GM21515 (cell line): Measurements from ENCODE around the gene LRRC31.

Experiments used
- ATAC-seq: cut with Tn5 transposase; IDR thresholded peaks from one replicate; pipeline ENCODE4 v1.9.1; 2021; ENCODE audit not compliant: unreplicated experiment

Gene LRRC31

DNA sequence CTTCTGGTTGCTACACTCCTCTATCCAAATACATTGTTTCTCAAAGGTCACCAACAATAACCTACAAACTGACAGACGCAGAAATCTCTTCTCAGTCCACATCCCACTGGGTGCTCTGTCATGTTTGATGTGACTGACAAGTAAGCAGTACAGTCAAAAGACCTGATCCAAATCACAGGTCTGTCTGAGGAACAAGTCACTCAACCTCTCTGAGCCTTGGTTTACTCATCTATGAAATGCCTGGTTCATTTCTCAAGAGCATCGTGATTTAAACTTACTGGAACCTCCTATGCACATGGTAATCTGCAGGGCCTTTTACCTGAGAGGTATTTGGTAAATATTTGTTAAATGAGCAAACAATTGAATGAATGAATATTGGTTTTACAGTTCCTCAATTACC is 5.5 kb downstream of the LRRC31 start:
- ATAC-seq = no peak

DNA sequence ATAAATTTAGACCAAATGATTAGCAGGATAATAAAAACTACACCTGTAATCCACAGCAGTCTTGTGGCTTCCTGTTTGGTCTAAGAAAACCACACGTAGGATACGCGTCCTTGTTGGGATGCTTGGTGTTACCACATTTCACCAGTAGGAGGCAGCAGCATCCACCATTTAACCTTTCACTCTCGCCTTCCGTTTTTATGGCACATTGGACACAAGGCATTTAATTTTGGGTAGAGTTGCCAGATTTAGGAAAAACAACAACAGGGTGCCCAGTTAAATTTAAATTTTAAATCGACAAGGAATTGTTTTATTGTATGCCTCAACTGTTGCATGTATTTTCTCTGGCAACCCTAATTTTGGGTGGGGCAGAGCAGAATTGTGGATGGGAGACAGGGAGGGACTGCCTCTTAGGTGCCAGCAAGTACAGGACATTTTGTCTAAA is 6.3 kb downstream of the LRRC31 start:
- peak; percentile 75 for ATAC-seq

DNA sequence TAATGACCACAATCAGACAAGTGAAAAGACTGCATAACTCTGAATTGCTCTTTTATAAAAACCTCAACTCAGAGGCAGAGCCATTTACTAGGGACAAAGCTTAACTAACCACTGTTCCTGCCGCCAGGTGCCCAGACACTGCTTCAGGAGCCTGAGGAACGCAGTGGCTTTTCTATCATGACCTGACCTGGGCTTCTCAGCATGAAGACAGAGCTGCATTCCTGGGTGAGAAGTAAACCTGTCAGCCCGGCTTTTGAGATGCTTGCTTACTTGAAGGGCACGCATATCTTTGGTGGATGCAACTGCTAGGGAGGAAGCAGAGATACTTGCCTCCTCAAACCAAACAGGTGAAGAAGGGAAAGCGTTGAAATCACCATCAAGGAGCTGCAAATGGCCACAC is 7.9 kb downstream of the LRRC31 start:
- ATAC-seq = no peak

- no peak for ATAC-seq
Observed at GRCh38 chr3:169857811-169858210, 11.9 kb downstream of the LRRC31 start.

DNA sequence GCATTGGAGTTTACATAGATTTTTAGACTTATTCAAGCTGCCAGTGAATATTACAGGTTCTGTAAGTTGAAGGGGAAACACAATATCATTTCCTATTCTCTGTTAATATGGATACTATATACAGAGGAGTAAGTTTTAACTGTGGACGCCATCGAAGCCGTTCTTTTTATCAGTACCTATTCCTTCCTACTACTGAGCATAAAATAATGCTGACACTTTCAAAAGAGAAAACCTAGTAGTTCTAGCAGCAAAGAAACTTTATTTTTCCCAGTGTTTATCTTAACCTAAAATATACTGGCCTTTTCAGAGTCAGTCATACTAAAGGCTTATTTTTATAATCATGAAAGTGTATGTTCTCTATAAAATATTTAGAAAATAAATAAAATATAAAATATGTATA is 14.2 kb downstream of the LRRC31 start:
- ATAC-seq = no peak

GRCh38 chr3:169850618-169851017 is 19.1 kb downstream of the LRRC31 start:
- ATAC-seq = no peak

DNA sequence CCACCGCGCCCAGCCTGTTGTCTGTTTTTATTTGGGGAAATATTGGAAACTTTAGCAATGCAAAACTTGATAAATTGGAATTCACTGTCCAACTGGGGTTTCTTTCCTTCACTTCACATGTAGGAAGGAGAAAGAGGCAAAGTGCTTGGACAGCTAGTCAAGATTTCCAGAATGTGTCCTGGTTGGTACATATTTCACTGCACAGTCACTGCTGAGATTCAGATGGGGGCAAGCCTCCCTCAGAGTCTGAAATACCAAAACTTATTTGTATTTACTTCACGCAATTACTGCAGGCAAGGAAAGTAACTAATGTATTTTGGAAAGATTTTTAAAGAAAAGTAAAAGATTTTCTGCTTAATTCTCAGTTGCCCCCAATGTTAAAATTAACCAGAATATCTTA is 21.0 kb downstream of the LRRC31 start:
- no peak for ATAC-seq

DNA sequence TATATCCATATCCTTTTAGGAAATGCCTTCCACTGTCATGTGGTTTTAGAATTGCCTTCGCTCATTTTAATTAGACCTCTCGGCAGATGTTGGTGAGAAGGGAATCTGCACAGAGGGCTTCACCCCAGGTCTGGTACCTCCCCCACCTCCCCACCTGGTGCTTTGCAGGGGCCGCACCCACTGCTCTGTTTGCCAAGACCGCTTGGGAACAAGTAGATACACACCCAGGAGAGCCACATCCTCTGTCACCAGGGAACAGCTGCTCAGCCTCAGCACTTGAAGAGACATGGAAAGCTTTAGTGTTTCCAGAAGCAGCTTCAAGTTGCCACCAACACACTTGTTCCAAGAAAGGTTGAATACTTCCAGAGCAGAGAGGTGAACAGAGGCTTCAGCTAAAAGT is 21.8 kb downstream of the LRRC31 start:
- ATAC-seq = no peak

- peak; percentile 92 for ATAC-seq
Observed at GRCh38 chr3:169846458-169847193, 23.1 kb downstream of the LRRC31 start.

GRCh38 chr3:169842960-169843359 is 26.8 kb downstream of the LRRC31 start:
- ATAC-seq = no peak

DNA sequence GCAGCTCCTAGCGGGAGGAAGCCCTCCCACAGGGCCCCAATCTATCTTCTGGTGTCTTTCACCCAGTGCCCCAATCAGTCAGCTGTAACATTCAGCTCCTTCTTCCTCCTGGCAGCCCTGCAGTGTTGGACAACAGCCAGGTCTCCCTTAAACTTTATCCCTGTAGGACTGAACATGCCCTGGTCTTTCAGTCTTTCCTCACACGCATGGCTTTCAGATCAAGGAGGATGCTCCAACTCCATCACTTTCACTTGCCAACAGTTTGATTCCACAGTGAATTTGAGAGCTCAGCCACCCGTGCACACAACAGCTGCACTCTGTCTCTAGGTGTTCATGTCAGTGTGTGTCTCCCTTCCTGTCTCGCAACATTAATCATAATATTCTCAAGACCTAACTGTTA is 28.6 kb downstream of the LRRC31 start:
- ATAC-seq = peak; percentile 59

DNA sequence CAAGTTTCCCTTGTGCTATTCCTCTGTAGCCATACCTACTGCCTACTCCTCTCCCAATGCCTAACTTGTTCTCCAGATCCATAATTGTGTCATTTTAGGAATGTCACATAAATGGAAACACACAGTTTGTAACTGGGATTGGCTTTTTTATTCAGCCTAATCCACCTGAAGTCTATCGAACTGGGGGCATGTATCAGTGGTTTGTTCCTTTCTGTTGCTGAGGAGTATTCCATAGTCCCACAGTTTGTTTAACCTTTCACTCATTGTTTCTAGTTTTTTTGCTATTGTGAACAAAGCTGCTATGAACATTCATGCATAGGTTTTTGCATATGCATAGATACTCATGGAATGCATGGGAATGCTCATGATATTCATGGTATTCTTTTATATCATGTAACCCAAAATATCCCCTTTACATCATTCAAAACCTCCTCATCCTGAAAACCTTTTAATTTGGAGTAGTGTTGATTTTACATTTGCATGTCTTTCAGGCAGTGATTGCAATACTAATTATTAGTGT is 31.2 kb downstream of the LRRC31 start:
- ATAC-seq = no peak

DNA sequence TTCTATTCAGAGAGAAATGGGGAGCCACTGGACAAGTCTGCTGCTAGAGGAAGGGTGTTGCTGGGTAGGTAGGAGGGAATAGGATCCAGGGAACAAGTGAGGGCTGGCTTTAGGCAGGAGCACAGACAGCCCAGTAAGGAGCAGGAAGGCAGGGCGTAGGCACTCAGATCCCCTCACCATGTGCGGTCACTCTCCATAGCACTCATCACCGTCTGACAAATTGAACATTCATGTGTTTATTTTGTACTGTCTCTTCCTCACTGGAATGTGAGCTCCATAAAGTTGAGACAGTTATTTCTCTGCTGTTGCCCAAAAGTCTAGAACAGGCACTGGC is 32.8 kb downstream of the LRRC31 start:
- ATAC-seq = no peak

DNA sequence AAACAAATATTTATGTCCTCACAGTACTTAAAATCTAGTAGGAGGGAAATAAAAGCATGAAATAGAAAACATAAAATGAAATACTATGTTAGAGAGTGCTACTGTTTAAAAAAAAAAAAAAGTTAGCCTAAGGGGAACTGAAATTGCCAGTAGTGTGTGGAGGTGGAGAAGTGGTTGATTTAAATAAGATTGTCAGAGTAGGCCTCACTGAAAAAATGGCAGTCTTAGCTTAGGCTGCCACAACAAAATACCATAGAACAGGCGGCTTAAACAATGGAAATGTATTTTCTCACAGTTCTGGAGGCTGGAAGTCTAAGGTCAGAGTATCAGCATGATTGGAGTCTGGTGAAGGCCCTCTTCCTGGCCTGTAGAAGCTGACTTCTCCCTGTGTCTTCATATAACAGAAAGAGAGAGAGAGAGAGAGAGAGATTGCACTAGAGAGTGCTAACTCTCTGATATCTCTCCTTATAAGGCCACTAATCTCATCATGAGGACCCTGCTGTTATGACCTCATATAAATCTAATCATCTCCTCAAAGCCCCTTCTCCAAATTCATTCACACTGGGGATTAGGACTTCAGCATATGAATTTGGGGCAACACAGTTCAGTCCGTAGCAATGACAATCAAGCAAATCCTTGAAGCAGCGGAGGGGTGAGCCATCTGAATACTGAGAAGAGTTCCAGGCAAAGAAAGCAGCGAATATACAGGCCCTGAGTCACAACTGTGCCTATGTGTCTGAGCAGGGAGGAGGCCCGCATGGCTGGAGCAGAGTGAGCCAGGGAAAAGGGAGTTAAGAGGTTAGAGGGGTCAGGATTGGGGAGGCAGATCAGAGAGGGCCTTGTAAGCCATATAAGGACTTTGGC is 33.4 kb downstream of the LRRC31 start:
- peak; percentile 82 for ATAC-seq

DNA sequence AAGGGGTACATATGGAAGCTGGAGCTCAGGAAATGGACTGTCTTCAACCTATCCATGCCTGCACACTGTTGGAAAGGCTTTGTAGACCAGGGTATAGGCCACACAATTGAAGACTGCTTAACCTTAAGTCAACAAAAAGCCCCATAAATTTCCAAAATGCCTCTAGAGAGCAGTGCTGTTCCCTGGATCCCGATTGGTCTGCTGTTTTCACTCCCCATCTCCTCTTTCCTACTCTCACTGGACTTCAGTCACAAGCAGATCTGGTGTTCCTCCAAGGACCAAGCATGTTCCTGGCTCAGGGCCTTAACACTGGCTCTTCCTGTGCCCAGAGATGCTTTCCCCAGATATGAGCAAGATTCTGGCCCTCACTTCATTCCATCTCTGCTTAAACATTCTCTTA is 34.2 kb downstream of the LRRC31 start:
- ATAC-seq = peak; percentile 22

DNA sequence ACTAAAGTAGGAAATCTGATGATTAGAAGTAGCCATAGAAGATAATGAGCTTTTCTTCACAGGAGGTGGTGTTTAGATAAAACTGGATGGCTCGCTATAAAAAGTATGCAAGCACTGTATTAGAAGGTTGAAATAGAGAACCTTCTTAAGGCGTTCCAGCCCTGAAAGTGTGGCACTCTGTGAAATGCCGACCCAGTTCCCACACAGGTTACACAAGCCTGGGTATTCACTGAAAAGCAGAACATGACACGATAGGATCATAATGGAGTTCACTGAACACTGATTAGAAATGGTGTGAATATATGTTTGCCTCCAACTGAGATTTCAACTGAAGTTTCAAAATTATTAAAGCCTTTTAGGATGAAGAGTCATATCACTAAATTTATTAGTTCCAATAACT is 42.0 kb downstream of the LRRC31 start:
- ATAC-seq = no peak

DNA sequence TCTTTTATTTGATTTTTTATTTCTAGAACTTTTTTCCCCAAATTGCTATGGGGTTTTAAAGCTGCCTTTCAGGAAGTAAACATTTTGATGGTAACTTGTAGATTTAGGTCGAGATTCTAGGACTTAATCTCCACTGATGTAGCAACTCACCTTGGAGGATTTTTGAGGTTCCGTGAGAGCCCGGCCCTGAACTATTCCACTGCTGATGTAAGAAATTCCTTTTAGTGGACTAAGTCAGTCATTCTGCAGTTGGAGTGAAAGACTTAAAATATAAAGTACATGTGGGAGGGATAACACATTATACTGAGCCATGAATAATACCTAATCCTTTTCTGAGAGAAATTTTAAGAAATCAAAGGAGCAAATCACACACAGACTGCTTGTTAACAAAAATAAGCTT is 44.4 kb downstream of the LRRC31 start:
- no peak for ATAC-seq

DNA sequence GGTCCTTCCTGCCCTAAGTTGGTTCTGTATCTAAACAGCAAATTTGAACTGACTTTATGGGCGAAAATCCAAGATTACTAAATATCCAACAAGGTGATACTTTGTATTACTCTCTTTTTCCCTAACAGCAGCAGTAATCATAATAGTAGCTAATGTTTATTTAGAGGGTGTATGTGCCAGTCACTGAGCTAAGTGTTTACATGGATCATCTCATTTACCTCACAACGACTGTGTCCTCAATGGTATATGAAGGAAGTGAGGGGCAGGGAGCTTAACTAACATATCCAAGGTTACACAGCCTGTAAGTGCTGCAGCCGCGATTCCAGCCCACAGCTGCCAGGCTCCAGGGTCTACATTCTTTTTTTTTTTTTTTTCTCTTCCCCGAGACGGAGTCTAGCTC is 46.8 kb downstream of the LRRC31 start:
- ATAC-seq = no peak

DNA sequence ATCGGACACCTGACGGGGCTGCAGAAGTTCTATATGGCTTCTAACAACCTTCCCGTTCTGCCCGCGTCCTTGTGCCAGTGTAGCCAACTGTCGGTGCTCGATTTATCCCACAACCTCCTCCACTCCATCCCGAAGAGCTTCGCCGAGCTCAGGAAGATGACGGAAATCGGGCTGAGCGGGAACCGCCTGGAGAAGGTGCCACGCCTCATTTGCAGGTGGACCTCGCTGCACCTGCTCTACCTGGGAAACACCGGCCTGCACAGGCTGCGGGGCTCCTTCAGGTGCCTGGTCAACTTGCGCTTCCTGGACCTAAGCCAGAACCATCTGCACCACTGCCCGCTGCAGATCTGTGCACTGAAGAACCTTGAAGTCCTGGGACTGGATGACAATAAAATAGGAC is 47.2 kb downstream of the LRRC31 start:
- no peak for ATAC-seq

GRCh38 chr3:169822091-169822490 is 47.6 kb downstream of the LRRC31 start:
- ATAC-seq = no peak

DNA sequence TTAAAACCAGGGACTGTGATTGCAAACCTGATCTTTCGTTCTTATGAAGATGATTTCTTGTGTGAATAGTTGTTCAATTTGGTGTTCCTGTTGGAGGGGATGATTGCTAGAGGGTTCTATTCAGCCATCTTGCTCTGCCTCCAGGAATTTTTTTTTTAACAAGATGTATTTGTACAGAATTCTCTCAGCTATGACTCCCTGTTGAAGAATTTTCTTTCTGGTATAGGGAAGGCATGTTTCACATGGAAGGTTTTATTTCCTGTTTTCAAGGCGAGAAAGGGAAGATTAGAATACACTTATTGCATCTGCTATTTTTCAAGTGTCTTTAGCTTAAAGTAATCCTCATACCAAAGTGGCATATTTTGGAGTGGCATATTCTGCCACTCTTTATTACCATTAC is 51.4 kb downstream of the LRRC31 start:
- ATAC-seq = no peak

DNA sequence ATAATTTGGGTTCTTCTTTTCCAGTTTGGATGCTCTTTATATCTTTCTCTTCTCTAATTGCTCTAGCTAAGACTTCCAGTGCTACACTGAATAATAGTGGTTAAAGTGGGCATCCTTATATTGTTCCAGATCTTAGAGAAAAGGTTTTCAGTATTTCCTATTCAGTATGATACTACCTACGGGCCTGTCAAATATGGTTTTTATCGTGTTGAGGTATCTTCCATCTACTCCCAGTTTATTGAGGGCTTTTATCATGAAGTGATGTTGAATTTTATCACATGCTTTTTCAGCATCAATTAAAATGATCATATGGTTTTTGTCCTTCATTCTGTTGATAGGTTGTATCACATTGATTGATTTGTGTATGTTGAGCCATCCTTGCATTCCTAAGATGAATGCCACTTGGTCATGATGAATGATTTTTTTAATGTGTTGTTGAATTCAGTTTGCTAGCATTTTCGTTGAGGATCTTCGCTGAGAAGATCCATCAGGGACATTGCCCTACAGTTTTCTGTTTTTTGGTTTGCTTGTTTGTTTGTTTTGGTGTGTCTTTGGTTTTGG is 54.1 kb downstream of the LRRC31 start:
- ATAC-seq = no peak
